Measurements from ENCODE around the gene MAGT1.
"Not testable (repeated sequence)": the region's sequence is repeated elsewhere in the genome, so short reads cannot be mapped to it uniquely, and the experiment has no call there.

DNA sequence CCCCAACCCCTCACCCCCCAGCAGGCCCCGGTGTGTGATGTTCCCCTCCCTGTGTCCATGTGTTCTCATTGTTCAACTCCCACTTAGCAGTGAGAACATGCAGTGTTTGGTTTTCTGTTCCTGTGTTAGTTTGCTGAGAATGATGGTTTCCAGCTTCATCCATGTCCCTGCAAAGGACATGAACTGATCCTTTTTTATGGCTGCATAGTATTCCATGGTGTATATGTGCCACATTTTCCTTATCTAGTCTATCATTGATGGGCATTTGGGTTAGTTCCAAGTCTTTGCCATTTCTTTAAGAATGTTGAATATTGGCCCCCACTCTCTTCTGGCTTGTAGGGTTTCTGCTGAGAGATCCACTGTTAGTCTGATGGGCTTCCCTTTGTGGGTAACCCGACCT lies 73.2 kb downstream of the MAGT1 start:
- not testable (repeated sequence) for TF ChIP-seq EZH2phosphoT487 (IDR thresholded peaks at IDR 0.05; ENCODE audit: insufficient read depth, low read depth); EZH2 (IDR thresholded peaks at IDR 0.05; ENCODE audit: insufficient read depth, poor library complexity, severe bottlenecking)
